ENCODE measurements around the gene SEMA3E.
"Not testable (repeated sequence)": the region's sequence is repeated elsewhere in the genome, so short reads cannot be mapped to it uniquely, and the experiment has no call there.

The SEMA3E gene

DNA sequence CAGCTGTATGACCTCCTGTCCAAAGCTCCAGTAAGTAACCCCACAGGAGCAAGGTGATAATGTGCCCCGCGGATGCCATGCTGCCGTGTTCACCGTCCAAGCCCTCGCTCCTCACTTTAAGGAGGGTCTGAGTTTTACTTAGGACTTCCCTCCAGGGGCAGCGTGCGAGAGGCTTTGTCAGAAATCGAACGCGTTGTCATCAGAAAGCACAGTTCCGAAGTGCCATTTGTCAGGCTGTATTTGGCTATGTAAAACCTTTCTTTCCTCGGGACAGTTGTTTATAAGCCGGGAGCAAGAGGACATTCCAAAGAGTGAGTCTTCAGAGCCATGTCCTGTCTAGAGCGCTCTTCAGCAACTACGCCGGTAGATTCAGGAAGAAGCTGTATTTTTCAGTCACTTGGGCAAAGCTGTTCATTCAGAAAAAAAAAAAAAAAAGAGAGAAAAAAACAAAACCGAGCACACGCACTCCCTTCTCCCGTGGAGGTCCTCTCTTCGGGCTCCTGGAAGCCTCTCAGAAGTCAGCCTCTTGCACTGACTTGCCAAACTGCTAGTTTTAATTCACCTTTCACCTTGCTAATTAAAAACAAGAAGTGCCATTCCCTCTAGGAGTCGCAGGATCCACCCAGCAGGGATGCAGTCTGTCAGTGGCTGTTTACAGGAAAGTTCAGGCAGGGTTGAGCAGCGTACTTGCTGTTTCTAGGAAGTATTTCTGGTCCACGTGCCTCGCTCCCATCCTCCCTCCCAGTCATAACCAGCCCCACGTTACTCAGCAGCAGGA lies at the start of gene SEMA3E:
SEMA3E (minus strand) TSS at position 676 of the 778 bp plus-strand sequence.
- DNase-seq (ENCODE audit: low read depth in 2 of 2) = no peak

DNA sequence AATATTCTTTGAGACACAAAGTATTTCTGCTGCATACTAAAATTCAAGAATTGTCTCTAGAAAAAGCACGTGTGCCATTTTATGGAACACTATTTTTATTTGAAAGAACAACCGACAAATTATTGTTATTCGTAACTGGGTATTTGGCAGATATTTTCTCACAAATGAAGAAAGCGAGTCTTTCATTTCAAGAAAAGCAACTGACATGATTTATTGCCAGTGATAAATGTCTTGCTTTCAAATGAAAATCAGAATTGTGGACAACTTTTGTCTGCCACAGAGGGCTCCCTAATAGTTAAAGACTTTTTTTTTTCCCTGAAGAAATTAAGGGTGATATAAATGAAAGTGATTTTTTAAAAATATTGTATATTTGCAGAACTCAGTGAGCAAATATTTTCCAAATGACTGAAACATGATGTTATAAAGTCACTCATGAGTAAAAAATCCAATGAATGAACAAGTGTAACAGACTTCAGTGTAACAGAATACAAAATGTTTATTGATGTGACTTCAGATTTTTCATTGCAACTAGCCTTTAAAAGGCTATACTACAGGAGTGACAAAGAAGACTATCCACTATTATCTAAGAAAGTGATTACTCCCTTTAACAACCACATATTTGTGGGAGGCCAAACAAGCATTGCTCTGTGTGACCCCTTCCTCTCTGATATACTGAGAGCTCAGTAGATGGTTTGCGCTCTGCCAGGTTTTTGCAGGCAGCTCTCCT lies 49.0 kb upstream of the SEMA3E start:
- DNase-seq (ENCODE audit: low read depth in 2 of 2) = no peak

DNA sequence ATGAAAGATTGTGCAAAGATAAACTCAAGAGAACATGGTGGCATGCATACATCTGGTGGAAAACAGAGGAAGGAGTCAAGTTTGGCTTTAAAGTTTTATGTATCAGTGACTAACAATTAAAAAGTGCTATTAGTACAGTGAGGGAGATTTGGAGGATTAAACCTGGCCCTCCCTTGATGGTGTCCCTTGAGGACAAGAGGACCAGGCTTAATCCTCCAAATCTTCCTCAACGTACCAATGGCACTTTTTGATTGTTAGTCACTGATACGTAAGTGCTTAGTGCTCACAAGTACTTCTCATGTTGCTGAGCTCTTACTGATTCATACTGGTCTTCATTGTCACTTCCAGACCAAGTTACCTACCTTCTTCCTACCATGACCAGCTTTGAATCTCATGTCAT lies 47.2 kb upstream of the SEMA3E start:
- DNase-seq (ENCODE audit: low read depth in 2 of 2) = no peak

DNA sequence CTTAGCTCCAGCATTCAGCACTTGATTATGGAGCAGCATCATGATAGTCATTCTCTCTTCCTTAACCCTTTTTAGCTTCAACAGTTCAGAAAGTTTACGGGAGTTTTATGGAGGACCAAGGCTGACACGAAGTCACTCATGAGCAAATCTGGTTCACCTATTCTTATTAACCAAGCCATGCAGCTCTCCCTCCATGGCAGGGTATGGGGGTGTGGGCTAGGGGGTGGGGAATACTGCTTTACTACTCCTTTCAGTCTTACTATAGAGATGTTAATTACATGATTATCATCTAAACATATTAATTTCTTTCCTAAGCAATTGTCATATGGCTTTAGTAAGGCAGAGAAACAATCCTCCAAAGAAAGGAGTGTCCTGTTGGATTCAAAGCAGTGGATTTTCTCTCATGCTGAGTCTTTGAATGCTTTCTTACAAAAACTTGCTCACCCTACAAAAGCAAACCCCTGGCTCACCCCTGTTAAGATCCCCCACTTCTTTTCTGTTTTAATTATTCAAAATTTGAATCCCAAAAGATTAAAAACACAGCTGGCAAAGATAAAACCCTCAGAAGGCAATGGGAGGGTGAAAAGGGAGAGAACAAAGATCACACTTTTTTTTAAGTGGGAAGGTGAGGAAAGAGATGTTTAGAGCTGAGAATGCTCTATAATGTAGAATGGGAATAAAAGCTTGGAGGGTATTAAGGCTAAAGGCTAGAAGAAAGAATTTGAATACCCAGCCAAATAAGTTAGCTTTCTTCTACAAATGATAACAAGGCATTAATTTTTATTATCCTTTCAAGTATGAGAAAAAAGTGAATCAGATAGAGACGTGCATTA lies 46.4 kb upstream of the SEMA3E start:
- DNase-seq (ENCODE audit: low read depth in 2 of 2) = no peak

DNA sequence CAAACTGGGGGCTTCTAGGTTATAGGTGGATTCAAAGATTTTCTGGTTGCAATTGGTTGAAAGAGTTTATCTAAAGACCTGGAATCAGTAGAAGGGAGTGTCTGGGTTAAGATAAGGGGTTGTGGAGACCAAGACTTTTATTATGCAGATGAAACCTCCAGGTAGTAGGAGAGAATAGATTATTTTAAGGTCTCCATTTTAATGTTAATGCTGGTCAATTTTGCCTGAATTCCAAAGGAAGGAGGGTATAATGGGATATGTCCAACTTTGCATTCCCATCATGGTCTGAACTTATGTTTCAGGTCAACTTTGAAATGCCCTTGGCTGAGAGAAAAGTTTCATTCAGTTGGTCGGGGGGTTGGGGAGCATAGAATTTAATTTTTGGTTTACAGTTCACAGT lies 44.3 kb upstream of the SEMA3E start:
- no peak for DNase-seq (ENCODE audit: low read depth in 2 of 2)

DNA sequence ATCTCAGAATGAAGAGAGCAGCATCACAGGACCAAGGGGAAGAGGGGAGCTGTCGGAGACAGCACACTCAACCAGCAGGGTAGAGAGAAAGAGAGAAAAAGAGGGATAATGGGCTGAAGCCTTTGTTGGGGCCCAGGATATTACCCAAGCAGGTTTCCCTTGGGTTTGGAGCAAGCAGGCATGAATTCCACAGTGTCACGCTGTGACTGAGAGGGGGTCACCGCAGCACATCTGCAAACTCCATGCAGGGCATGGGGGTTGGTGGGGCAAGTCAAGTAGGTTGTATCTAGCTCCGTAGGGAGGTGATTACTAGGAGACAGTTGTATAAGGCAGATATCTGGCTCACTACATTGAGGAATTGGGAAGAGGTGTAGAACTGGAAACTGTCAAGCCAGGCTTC lies 42.2 kb upstream of the SEMA3E start:
- no peak for DNase-seq (ENCODE audit: low read depth in 2 of 2)

DNA sequence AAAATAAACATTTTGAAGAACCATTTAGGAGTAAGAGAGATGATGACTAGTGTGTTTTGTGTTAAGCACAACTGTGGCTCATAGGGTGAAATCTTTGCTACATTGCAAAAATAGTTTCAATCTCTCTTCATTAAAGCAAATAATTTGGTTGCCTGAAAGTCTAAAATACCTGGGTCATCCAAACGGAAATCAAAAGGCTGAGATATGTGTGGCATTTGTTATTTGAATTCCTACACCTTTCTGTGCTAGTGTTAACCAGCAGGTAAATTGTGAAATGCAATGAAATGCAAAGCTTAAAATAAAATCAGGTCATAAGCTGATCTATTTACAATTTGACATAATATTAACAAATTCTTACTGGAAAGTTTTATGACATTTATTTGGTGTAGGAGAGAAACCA lies 40.9 kb upstream of the SEMA3E start:
- no peak for DNase-seq (ENCODE audit: low read depth in 2 of 2)

DNA sequence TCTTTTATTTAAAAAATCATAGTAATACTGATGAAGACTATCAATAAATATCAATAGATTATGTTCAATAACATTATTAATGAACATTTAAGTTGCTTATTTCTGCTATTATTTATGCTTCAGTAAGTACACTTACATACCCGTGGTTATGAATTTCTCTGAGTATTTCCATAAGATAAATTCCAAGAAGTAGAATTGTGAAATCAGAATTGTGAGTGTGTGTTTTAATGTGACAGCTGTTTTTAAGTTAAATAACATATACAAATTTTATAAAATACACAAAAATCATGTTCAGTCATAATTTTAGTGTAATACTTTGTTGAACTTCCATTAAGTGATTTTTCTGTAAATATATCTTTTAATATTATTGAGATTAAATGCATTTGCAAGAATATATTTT lies 37.5 kb upstream of the SEMA3E start:
- no peak for DNase-seq (ENCODE audit: low read depth in 2 of 2)

DNA sequence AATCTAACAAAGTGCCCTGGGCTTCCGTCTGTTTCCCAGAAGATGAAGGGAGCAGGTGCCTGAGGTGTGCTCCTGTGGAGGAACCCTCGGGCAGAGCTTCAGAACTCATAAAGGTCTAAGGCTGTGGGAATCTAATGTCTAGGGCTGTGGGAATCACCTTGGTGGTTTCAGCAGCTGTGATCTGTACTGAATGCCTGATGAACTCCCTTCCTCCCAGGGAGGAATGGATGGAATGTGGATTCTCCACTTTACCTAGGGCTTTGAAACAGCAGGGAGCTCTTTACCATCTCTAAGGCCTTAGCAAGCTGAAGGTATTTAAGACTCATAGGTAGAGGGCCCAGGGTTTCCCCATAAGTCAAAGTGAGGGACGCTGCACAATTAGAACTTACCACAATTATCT lies 36.0 kb upstream of the SEMA3E start:
- no peak for DNase-seq (ENCODE audit: low read depth in 2 of 2)

DNA sequence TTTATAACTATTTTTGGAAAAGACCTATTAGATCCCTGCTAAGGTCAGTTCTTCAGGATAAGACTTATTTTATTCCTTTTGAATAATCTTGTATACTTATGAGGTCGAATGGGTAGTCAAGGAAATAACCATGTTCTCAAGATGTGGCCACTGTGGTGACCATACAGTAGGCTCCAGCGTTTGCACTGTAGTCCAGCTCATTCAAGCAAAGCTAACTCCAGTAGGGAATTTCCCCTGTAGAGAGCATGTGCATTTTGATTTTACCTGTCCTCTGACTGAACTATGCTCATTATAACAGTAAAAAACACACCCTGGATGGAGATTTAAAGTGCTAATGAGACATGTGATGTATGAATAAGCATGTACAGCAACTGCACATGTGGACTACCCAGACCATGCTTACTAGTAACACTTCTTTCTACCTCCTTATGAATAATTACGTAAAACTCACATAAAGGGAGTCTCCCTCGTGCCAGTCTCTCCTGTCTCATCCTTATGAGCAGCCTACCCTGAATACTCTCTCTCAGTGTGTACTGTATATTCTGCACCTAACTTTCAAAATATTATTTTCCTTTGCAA lies 32.4 kb upstream of the SEMA3E start:
- DNase-seq (ENCODE audit: low read depth in 2 of 2) = no peak

DNA sequence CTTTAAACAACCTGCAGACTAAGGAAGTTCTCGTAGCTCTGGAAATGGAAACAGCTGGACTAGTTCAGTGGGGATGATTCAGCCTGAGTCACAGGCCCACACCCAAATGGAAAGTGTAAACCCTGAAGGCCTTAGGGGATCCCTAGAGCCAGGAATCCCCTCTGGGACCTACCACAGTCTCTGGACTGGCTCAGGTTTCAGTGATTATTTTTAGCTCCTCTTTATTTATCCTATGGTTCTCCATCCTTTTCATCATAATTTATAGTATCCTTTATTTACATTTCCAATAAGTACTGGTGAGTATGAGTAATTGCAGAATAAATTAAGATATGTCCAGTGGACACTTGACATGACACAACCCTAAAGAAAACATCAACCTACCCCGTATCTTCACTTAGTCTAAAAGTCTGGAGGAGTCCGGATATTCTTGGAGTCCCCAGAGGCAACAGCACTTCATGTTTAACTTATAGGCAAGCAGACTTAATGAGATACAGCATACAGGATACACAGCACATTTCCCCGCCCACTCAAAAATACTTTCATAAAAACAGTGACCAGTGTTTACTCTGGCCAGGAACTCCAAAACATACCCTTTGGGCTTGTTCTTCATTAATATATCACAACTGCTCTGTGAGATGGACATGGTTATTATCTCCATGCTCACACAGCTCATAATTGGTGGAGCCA lies 28.4 kb upstream of the SEMA3E start:
- DNase-seq (ENCODE audit: low read depth in 2 of 2) = no peak

DNA sequence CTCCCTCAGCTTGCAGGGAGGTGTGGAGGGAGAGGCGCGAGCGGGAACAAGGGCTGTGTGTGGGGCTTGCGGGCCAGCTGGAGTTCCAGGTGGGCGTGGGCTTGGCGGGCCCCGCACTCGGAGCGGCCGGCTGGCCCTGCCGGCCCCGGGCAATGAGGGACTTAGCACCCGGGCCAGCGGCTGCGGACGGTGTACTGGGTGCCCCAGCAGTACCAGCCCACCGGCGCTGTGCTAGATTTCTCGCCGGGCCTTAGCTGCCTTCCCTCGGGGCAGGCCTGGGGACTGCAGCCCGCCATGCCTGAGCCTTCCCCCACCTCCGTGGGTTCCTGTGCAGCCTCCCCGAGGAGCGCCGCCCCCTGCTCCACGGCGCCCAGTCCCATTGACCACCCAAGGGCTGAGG lies 24.4 kb upstream of the SEMA3E start:
- not testable (repeated sequence) for DNase-seq (ENCODE audit: low read depth in 2 of 2)

DNA sequence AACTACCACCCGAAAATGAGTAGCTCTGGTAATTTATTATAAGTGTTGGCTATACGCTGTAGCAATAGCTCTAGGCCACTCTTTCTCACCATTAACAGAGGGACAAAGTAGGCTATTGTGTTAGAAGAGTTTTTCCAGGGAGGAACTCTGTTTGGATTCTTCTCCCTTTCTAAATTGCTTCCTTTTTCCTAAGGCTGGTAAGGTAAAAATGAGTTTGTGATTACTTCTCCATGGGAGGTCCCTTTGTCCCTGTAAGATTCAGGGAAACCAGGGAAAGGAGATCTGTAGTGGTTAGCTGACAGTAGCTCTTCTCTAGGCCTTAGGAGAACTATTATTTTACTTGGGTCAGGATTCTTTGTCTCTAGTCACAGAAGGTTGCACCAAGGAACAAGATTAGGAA lies 23.2 kb upstream of the SEMA3E start:
- DNase-seq (ENCODE audit: low read depth in 2 of 2) = no peak

DNA sequence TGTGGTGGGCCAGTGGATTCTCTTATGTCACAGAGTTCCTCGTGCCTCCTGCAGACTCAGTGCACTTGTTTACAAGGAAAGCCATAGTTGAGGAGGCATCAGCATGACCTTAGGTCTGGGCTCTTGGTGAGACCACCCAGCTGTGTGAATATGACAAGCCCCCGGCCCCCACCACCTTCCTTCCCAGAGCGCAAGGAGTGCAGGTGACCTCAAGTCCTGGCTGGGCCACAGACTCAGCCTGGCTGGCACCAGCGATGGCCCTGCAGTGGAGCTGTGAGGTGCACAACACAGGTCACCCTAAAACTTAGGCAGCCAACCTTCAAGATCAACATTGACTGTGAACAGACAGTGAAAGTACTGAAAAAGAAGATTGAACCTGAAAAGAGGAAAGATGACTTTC lies 14.2 kb upstream of the SEMA3E start:
- DNase-seq (ENCODE audit: low read depth in 2 of 2) = no peak

DNA sequence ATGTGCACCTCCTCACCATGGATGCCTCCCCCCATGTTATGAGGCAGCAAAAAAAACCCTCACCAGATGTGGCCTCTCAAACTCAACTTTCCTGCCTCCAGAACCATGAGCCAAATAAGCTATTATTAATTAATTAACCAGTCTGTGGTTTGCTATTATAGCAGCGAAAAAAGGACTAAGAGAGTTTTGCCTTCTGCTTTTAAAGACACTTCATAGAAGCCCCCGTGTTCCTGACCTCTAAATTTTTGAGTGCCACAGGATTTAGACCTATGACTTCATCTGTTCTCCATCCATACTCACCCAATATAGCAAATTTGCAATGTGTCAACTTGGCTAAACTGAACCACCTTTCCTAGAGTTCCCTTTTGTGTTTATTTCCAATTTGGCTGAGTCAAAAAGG lies 9.2 kb upstream of the SEMA3E start:
- no peak for DNase-seq (ENCODE audit: low read depth in 2 of 2)

DNA sequence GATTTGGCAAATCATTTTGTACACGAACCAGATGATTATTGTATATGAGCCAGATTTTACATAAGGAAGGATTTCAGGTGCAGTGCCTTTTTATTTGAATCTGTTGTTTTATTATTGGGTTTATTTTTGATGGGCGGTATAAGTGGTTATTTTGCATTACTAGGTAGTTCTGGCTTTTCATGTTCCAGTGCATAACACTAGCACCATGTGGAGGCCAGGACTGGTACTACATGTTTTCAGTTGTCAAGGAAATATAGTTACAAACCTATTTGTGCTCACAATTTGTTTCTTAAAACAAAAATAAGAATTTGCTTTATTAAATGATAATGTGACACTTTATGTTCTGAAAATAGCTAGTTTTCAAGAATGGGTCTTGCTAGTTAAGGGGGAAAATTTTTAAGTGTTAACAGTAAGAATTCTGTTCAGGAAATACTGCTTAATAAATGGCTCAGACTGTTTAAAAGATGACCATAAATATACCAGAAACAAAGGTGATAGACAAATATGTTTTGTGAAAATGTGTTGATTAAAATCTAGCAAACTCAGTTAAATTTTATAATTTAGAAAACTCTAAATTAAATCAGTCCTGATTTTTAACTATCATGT lies 7.1 kb upstream of the SEMA3E start:
- DNase-seq (ENCODE audit: low read depth in 2 of 2) = no peak

DNA sequence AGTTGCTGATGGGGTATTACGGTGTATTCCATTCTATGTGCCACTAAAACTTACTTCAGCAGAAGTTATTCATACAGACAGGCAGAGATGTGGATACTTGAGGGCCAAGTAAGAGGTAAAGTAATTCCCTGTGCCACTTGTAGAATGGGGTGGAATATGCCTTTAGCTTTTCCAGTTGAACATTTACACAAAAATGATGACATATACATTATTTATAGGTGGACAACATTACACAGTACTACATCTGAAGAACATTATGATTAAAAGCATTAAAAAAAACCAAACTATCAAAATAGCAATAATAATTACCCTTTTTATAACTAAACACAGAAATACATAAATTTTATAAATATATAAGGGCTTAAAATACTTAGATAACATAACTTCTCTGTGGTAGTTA lies 3.5 kb upstream of the SEMA3E start:
- DNase-seq (ENCODE audit: low read depth in 2 of 2) = no peak

DNA sequence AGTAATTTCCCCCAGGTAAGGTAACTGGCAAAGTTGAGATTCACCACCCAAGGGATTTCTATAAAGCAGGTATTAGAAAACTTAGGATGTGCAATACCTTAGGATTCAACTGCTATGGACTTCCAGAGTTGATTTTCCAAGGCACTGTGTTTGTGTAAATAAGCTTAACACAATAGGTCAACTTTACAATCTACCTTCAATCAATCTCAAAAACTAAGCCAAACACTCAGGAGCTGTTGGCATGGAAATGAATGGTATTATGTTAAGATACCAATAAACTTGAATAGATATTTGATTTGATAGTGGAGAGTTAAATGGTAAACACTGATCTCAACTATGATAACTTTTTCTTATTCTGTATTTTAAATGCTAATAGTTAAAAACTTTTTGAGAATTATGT lies 762 bp upstream of the SEMA3E start:
- no peak for DNase-seq (ENCODE audit: low read depth in 2 of 2)

DNA sequence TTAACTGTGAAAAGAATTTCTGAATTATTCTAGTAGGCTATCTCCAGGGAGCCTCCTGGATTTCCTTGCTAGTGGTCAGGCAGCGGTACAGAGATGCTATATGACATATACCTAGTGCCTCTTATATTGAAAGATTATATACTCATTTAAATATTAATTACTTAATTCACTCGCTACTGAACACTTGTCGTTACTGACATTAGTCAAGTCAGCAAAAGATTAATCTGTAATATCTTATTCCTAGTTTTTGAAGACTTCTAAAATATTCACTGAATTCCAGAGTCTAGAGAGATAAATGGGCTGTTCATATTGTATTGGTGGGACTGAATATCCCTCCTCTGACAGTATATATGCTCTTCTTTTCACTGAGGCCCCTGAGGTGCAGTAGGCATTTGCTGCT lies 2.9 kb downstream of the SEMA3E start:
- DNase-seq (ENCODE audit: low read depth in 2 of 2) = no peak

DNA sequence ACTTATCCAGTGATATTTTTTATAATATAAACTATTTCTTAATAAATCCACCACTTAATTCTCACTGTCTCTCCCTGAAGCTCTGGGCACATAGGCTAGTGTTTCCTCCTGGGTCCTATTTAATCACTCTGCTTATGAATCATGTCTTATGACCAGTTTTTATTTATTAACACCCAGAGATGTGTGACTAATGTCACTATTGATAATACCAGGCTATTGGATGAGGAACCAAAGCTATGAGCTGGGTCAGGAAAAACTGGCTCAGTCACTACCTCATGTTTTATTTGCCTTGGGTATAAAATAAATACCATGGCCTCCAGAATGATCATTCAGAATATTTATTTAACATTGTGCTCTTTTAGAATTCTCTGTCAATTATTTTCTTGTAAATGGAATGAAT lies 5.2 kb downstream of the SEMA3E start:
- DNase-seq (ENCODE audit: low read depth in 2 of 2) = no peak

DNA sequence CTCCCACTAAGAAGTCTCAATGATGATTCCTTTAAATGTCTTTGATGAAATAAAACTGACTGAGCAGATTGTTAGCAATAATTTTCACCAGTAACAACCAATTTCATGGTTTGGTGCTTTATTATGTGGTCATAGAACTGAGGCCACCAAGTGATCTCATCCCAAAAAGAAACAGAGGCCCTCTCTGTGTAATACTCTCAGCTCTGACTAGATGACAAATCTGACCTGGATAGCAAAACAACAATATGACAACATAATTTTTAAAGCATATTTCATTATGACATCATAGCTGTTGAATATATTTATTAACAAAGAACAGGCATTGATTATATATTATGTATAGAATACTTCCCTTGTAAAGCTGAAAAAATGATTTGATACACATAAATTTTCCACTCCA lies 5.9 kb downstream of the SEMA3E start:
- no peak for DNase-seq (ENCODE audit: low read depth in 2 of 2)
